ENCODE results near the gene MALRD1.

DNA sequence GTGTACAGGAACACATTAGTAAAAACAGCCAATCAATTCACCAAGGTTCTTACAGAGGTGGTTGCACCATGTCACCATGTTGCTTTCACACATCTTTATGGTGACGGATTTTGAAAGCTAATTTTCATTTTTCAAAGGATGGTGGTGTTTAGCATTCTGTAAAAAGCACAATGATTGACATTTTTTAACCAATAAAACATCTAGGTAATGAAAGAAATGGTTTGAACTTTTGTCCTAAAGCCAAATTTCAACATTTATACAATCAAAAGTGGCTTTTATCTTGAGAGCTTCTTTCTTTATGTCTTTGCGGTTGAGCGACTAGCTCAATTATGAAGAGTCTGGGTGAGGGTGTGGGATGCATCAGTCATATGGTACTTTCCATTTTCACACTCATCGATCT lies 94.4 kb downstream of the MALRD1 start:
- TF ChIP-seq EZH2 (IDR thresholded peaks at IDR 0.05; ENCODE audit: insufficient read depth, poor library complexity, severe bottlenecking): no peak
- no peak for TF ChIP-seq EZH2phosphoT487 (IDR thresholded peaks at IDR 0.05; ENCODE audit: insufficient read depth, low read depth)

Data from GM23248 (cell line).